H9 (cell line): ENCODE measurements around the gene PROM1. TPM values are rescaled to one million over a fixed set of nuclear protein-coding genes. Genes with fewer than 3 reads are reported as not detected.

Experiments used
- DNase-seq: peaks from one replicate; pipeline ENCODE4 v3.0.0-alpha.2; 2017
- H2AFZ ChIP-seq: one replicate; pipeline ENCODE4 v1.6.1; 2013; ENCODE audit warnings: mild to moderate bottlenecking, low read length, control low read depth, moderate library complexity
- H2AK5ac ChIP-seq: 2 replicates; pipeline ENCODE4 v1.6.1; 2013; ENCODE audit warnings: low read length, control low read depth, mixed read lengths; ENCODE audit not compliant: insufficient read length
- H2BK120ac ChIP-seq: one replicate; pipeline ENCODE4 v1.6.1; 2013; ENCODE audit warnings: low read depth, mild to moderate bottlenecking, low read length, control low read depth, inconsistent platforms; ENCODE audit not compliant: poor library complexity, severe bottlenecking
- H2BK12ac ChIP-seq: 2 replicates; pipeline ENCODE4 v1.6.1; 2013; ENCODE audit warnings: low read length, control low read depth, mixed read lengths, low read depth; ENCODE audit not compliant: insufficient read length
- H2BK15ac ChIP-seq: 2 replicates; pipeline ENCODE4 v1.6.1; 2013; ENCODE audit warnings: low read depth, low read length, control low read depth
- H2BK20ac ChIP-seq: one replicate; pipeline ENCODE4 v1.6.1; 2013; ENCODE audit warnings: low read depth, mild to moderate bottlenecking, low read length, control low read depth, inconsistent platforms; ENCODE audit not compliant: poor library complexity, severe bottlenecking
- H2BK5ac ChIP-seq: 2 replicates; pipeline ENCODE4 v1.6.1; 2013; ENCODE audit warnings: low read length, control low read depth, mixed read lengths; ENCODE audit not compliant: insufficient read length
- H3K14ac ChIP-seq: 2 replicates; pipeline ENCODE4 v1.6.1; 2013; ENCODE audit warnings: low read length, control low read depth; ENCODE audit not compliant: insufficient read depth
- H3K18ac ChIP-seq: 2 replicates; pipeline ENCODE4 v1.6.1; 2013; ENCODE audit warnings: low read depth, mild to moderate bottlenecking, mixed read lengths, low read length, control low read depth; ENCODE audit not compliant: insufficient read length
- H3K23ac ChIP-seq: 2 replicates; pipeline ENCODE4 v1.6.1; 2013; ENCODE audit warnings: low read length, control low read depth, mixed read lengths, low read depth; ENCODE audit not compliant: insufficient read length
- H3K23me2 ChIP-seq: 2 replicates; pipeline ENCODE4 v1.6.1; 2013; ENCODE audit warnings: low read depth, mild to moderate bottlenecking, mixed read lengths, low read length, control low read depth; ENCODE audit not compliant: insufficient read length, poor library complexity, severe bottlenecking
- H3K27ac ChIP-seq: 2 replicates; pipeline ENCODE4 v1.5.1; 2013; ENCODE audit warnings: low read length, control low read depth, mixed read lengths, low read depth; ENCODE audit not compliant: insufficient read length
- H3K27me3 ChIP-seq: 2 replicates; pipeline ENCODE4 v1.6.1; 2013; ENCODE audit warnings: low read length, control low read depth, inconsistent platforms; ENCODE audit not compliant: insufficient read depth
- H3K4ac ChIP-seq: 2 replicates; pipeline ENCODE4 v1.6.1; 2013; ENCODE audit warnings: low read depth, mild to moderate bottlenecking, control low read depth, inconsistent platforms, low read length, moderate library complexity
- H3K4me1 ChIP-seq: 2 replicates; pipeline ENCODE4 v1.6.1; 2013; ENCODE audit warnings: low read length, control low read depth, inconsistent platforms; ENCODE audit not compliant: insufficient read depth
- H3K4me2 ChIP-seq: 2 replicates; pipeline ENCODE4 v1.6.1; 2013; ENCODE audit warnings: low read length, control low read depth, mixed read lengths; ENCODE audit not compliant: insufficient read length, insufficient read depth
- H3K56ac ChIP-seq: 2 replicates; pipeline ENCODE4 v1.6.1; 2013; ENCODE audit warnings: low read depth, mild to moderate bottlenecking, mixed read lengths, low read length, control low read depth; ENCODE audit not compliant: insufficient read length
- H3K79me1 ChIP-seq: 2 replicates; pipeline ENCODE4 v1.6.1; 2013; ENCODE audit warnings: low read depth, mild to moderate bottlenecking, moderate library complexity, low read length, control low read depth, inconsistent platforms; ENCODE audit not compliant: insufficient read depth, poor library complexity, severe bottlenecking
- H3K79me2 ChIP-seq: 2 replicates; pipeline ENCODE4 v1.6.1; 2013; ENCODE audit warnings: low read length, control low read depth, inconsistent platforms; ENCODE audit not compliant: insufficient read depth
- H3K9ac ChIP-seq: 2 replicates; pipeline ENCODE4 v1.6.1; 2013; ENCODE audit warnings: low read length, control low read depth, mixed read lengths; ENCODE audit not compliant: insufficient read length; ENCODE audit errors: extremely low read depth
- H3K9me3 ChIP-seq: one replicate; pipeline ENCODE4 v1.6.1; 2013; ENCODE audit warnings: low read depth, low read length, inconsistent platforms; ENCODE audit not compliant: control insufficient read depth
- H3T11ph ChIP-seq: one replicate; pipeline ENCODE4 v1.6.1; 2013; ENCODE audit warnings: mild to moderate bottlenecking, low read length, control low read depth, inconsistent platforms
- H4K20me1 ChIP-seq: one replicate; pipeline ENCODE4 v1.6.1; 2013; ENCODE audit not compliant: control insufficient read depth, insufficient read length, insufficient read depth
- H4K5ac ChIP-seq: 2 replicates; pipeline ENCODE4 v1.6.1; 2013; ENCODE audit warnings: low read depth, mild to moderate bottlenecking, mixed read lengths, low read length, control low read depth; ENCODE audit not compliant: insufficient read length
- H4K8ac ChIP-seq: replicated peaks from 2 replicates; pipeline ENCODE4 v1.6.1; 2013; ENCODE audit warnings: low read length, control low read depth, mixed read lengths, low read depth; ENCODE audit not compliant: insufficient read length
- H4K91ac ChIP-seq: 2 replicates; pipeline ENCODE4 v1.6.1; 2013; ENCODE audit warnings: low read depth, mild to moderate bottlenecking, moderate library complexity, mixed read lengths, low read length, control low read depth; ENCODE audit not compliant: insufficient read length
- H3K27ac Mint-ChIP-seq, 3 experiments: 2 replicates in 2 of 3; 3 replicates in 1 of 3; pipeline ENCODE4 v1.8.0; 2020 to 2021; ENCODE audit warnings: mixed read lengths in 3 of 3, mild to moderate bottlenecking in 1 of 3, moderate library complexity in 1 of 3
- H3K27me3 Mint-ChIP-seq: 2 replicates; pipeline ENCODE4 v1.8.0; 2021; ENCODE audit warnings: low read depth, mild to moderate bottlenecking, moderate library complexity, mixed read lengths
- H3K36me3 Mint-ChIP-seq, 3 experiments: 2 replicates in 2 of 3; 3 replicates in 1 of 3; pipeline ENCODE4 v1.8.0; 2020 to 2021; ENCODE audit warnings: low read depth in 3 of 3, mixed read lengths in 3 of 3; ENCODE audit not compliant: insufficient read depth in 1 of 3
- H3K4me1 Mint-ChIP-seq, 2 experiments: 2 replicates each; pipeline ENCODE4 v1.8.0; 2020; ENCODE audit warnings: mixed read lengths in 2 of 2
- H3K4me3 Mint-ChIP-seq, 2 experiments: 2 replicates in 1 of 2; 3 replicates in 1 of 2; pipeline ENCODE4 v1.8.0; 2020 to 2021; ENCODE audit warnings: mild to moderate bottlenecking in 2 of 2, mixed read lengths in 2 of 2, moderate library complexity in 1 of 2
- H3K9me3 Mint-ChIP-seq, 2 experiments: 2 replicates in 1 of 2; 3 replicates in 1 of 2; pipeline ENCODE4 v1.8.0; 2020; ENCODE audit warnings: mild to moderate bottlenecking in 2 of 2, mixed read lengths in 2 of 2, moderate library complexity in 1 of 2
- WGBS: extraction: QIAGEN DNeasy Blood & Tissue Kit; methylation state at CpG from one replicate; pipeline ENCODE4 v1.1.7; 2013; ENCODE audit warnings: missing lambda C conversion rate, low lambda C conversion rate, mixed read lengths; ENCODE audit not compliant: insufficient read length; ENCODE audit errors: extremely low coverage; 5-methylcytosine and 5-hydroxymethylcytosine counted together
- total RNA-seq: library from RNA; stranded (reverse); gene quantifications from 2 replicates; pipeline ENCODE4 v1.2.1, GENCODE V29; 2021
- TF ChIP-seq, protein P1 (sequence below): fragments of 200-600 bp; sonication (generic); conservative IDR thresholded peaks from 3 replicates; pipeline ENCODE4 v1.8.0; 2021; ENCODE audit warnings: antibody characterized with exemption, mild to moderate bottlenecking

PROM1 gene
- total RNA-seq, 1 experiment from 2014 or later = 98.3 TPM

GRCh38 chr4:16116019-16116418 is 32.2 kb upstream of the PROM1 start:
- Histone ChIP-seq H3K4me2 (no peak overlapping the region), H3K23ac (no peak overlapping the region), H3K79me1 (no peaks in the 10 kb centered on the region), H4K5ac (no peak overlapping the region), H3K23me2 (no peaks in the 10 kb centered on the region), H3K9me3 (no peaks in the 10 kb centered on the region), H3K4me1 (no peaks in the 10 kb centered on the region), H4K91ac (no peak overlapping the region), H3K56ac (no peak overlapping the region), H4K8ac (no peak overlapping the region), H3K79me2 (no peaks in the 10 kb centered on the region), H2BK15ac (no peak overlapping the region), H3T11ph (no peak overlapping the region), H3K18ac (no peak overlapping the region), H3K14ac (no peak overlapping the region), H2BK120ac (no peak overlapping the region), H2BK5ac (no peak overlapping the region), H2BK20ac (no peak overlapping the region), H3K27me3 (no peaks in the 10 kb centered on the region), H4K20me1 (no peaks in the 10 kb centered on the region), H3K27ac (no peak overlapping the region), H2AFZ (no peak overlapping the region), H3K9ac (no peak overlapping the region), H2BK12ac (no peak overlapping the region), H2AK5ac (no peak overlapping the region), H3K4ac (no peak overlapping the region)
- DNase-seq = peak; percentile 21
- TF ChIP-seq, protein P1, sequence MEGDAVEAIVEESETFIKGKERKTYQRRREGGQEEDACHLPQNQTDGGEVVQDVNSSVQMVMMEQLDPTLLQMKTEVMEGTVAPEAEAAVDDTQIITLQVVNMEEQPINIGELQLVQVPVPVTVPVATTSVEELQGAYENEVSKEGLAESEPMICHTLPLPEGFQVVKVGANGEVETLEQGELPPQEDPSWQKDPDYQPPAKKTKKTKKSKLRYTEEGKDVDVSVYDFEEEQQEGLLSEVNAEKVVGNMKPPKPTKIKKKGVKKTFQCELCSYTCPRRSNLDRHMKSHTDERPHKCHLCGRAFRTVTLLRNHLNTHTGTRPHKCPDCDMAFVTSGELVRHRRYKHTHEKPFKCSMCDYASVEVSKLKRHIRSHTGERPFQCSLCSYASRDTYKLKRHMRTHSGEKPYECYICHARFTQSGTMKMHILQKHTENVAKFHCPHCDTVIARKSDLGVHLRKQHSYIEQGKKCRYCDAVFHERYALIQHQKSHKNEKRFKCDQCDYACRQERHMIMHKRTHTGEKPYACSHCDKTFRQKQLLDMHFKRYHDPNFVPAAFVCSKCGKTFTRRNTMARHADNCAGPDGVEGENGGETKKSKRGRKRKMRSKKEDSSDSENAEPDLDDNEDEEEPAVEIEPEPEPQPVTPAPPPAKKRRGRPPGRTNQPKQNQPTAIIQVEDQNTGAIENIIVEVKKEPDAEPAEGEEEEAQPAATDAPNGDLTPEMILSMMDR = no peak
- Mint-ChIP-seq H3K9me3 (no peaks in the 10 kb centered on the region), H3K27ac (peak overlapping the region in 1 of 3 experiments; percentile 65; a peak in 1 of 7 replicates), H3K36me3 (no peaks in the 10 kb centered on the region), H3K4me3 (no peak overlapping the region), H3K4me1 (no peaks in the 10 kb centered on the region), H3K27me3 (peaks cover 16% of the 10 kb centered on the region)
- no CpG with 5 or more reads among the region's 7 CpGs for WGBS
